Panc1 (cell line): ENCODE measurements around the gene POMT2. TPM values are rescaled to one million over a fixed set of nuclear protein-coding genes. Genes with fewer than 3 reads are reported as not detected.

Source experiments
- ATAC-seq: fragments of 200-7000 bp; cut with Tn5 transposase; 2 replicates; pipeline ENCODE4 v1.9.1; 2020; ENCODE audit warnings: mild to moderate bottlenecking, moderate library complexity
- BruUV-seq: library from RNA; stranded (reverse); fragments of 400-500 nt; replicated peaks from 2 replicates; lab custom pipeline; 2021; lab: Mats Ljungman, UMichigan
- CTCF ChIA-PET: fragments of 300-600 bp; sonication (Branson Sonifier 250); formaldehyde crosslinking; loops from one replicate; lab custom pipeline; 2022; ENCODE audit warnings: antibody characterized with exemption; lab: Charles Lee
- POLR2A ChIA-PET: fragments of 300-600 bp; sonication (Branson Sonifier 250); formaldehyde crosslinking; loops from one replicate; lab custom pipeline; 2022; ENCODE audit warnings: antibody characterized with exemption; lab: Charles Lee
- DNase-seq: peaks from one replicate; pipeline ENCODE4 v3.0.0-alpha.2; 2010; ENCODE audit warnings: low read depth, low spot score
- H3K27ac ChIP-seq: 2 replicates; pipeline ENCODE4 v1.5.1; 2011; ENCODE audit warnings: mild to moderate bottlenecking, low read length, inconsistent platforms
- H3K27me3 ChIP-seq: fragments of 200-500 bp; sonication (Bioruptor generic); 2 replicates; pipeline ENCODE4 v1.6.0; 2014; ENCODE audit warnings: low read length, inconsistent platforms; ENCODE audit not compliant: control insufficient read depth, insufficient read depth
- H3K36me3 ChIP-seq: fragments of 200-500 bp; sonication (Bioruptor generic); 2 replicates; pipeline ENCODE4 v1.5.1; 2014; ENCODE audit warnings: inconsistent platforms, mild to moderate bottlenecking, low read length, moderate library complexity; ENCODE audit not compliant: control insufficient read depth, insufficient read depth
- H3K4me1 ChIP-seq: 2 replicates; pipeline ENCODE4 v1.5.1; 2011; ENCODE audit warnings: inconsistent platforms, mild to moderate bottlenecking, low read length, moderate library complexity; ENCODE audit not compliant: control insufficient read depth, insufficient read depth
- H3K4me3 ChIP-seq, 2 experiments: 2 replicates each; pipeline ENCODE4 v1.5.1; 2011 to 2012; ENCODE audit warnings: low read depth in 2 of 2, low read length in 2 of 2, mild to moderate bottlenecking in 2 of 2, inconsistent platforms in 1 of 2, moderate library complexity in 1 of 2
- H3K9me3 ChIP-seq: fragments of 200-500 bp; sonication (Bioruptor generic); 2 replicates; pipeline ENCODE4 v1.5.1; 2014; ENCODE audit warnings: low read depth, mild to moderate bottlenecking, inconsistent platforms, low read length, moderate library complexity; ENCODE audit not compliant: control insufficient read depth, insufficient read depth
- CTCF ChIP-seq: fragments of 450-650 bp; IDR thresholded peaks from 2 replicates; pipeline ENCODE4 v1.5.1; 2017; ENCODE audit warnings: mild to moderate bottlenecking
- POLR2AphosphoS5 ChIP-seq: IDR thresholded peaks from 2 replicates; pipeline ENCODE4 v1.6.1; 2012; ENCODE audit warnings: mild to moderate bottlenecking, low read depth, low read length, moderate library complexity
- REST ChIP-seq, 2 experiments: IDR thresholded peaks; 2 replicates each; pipeline ENCODE4 v1.6.1; 2011 to 2012; ENCODE audit warnings: low read depth in 2 of 2, control low read depth in 1 of 2, low read length in 1 of 2, mild to moderate bottlenecking in 1 of 2, moderate library complexity in 1 of 2; ENCODE audit not compliant: insufficient read depth in 1 of 2
- SIN3A ChIP-seq: IDR thresholded peaks from 2 replicates; pipeline ENCODE4 v1.6.1; 2012; ENCODE audit warnings: low read depth, mild to moderate bottlenecking, low read length, moderate library complexity, borderline replicate concordance; ENCODE audit not compliant: insufficient read depth
- TCF7L2 ChIP-seq: IDR thresholded peaks from 2 replicates; pipeline ENCODE4 v1.6.1; 2011; ENCODE audit warnings: mild to moderate bottlenecking, low read depth, low read length, inconsistent platforms
- in situ Hi-C: cut with HindIII; loops from 2 replicates; pipeline ENCODE4 v1.10.0; 2016; ENCODE audit warnings: low sequenced_read_pairs, low pct_unique_long_range_greater_than_20kb
- intact Hi-C: fragments of 100-400 bp; cut with micrococcal nuclease; formaldehyde crosslinking; loops from one replicate; pipeline ENCODE4 v1.10.0; 2022; ENCODE audit not compliant: unreplicated experiment
- total RNA-seq: library from RNA; stranded (reverse); gene quantifications from one replicate; pipeline ENCODE4 v1.2.1, GENCODE V29; 2021; ENCODE audit not compliant: unreplicated experiment

The POMT2 gene
- total RNA-seq, 1 experiment from 2014 or later, result 43.5 TPM

GRCh38 chr14:77266336-77266735, 54.3 kb downstream of the POMT2 start:
- DNase-seq (no peak), ATAC-seq (no peak)
- ChIA-PET CTCF (no interaction called here), POLR2A (no interaction called here)
- intact Hi-C loops, result no loop called here
- Histone ChIP-seq H3K4me3 (no peak overlapping the region), H3K36me3 (no peaks in the 10 kb centered on the region), H3K4me1 (peaks cover 4% of the 10 kb centered on the region), H3K27ac (no peak overlapping the region), H3K9me3 (no peaks in the 10 kb centered on the region), H3K27me3 (no peaks in the 10 kb centered on the region)
- no peak for TF ChIP-seq SIN3A
- no peak for TF ChIP-seq TCF7L2
- TF ChIP-seq POLR2AphosphoS5, result no peak
- TF ChIP-seq REST (IDR thresholded peaks at IDR 0.05; ENCODE audit: insufficient read depth in 1 of 2, low read depth in 2 of 2, low read length in 1 of 2), result no peak
- no peak for TF ChIP-seq CTCF
- in situ Hi-C loops, result no loop called here
- no TSS peak for BruUV-seq

- TF ChIP-seq SIN3A, result no peak
- no peak for TF ChIP-seq CTCF
- no peak for TF ChIP-seq POLR2AphosphoS5
- no peak for TF ChIP-seq REST (IDR thresholded peaks at IDR 0.05; ENCODE audit: insufficient read depth in 1 of 2, low read depth in 2 of 2, low read length in 1 of 2)
- no peak for TF ChIP-seq TCF7L2
- intact Hi-C loops (no loop called here), in situ Hi-C loops (no loop called here)
- Histone ChIP-seq H3K4me3 (no peak overlapping the region), H3K27ac (no peak overlapping the region), H3K27me3 (no peaks in the 10 kb centered on the region), H3K9me3 (no peaks in the 10 kb centered on the region), H3K4me1 (peaks cover 4% of the 10 kb centered on the region), H3K36me3 (no peaks in the 10 kb centered on the region)
- DNase-seq (no peak), ATAC-seq (no peak)
- ChIA-PET CTCF (interaction anchor here (0.7 kb wide), 1 partner anchor 257 kb away, joined by 8 read pairs; no protein-coding TSS in a partner anchor), POLR2A (no interaction called here)
- BruUV-seq, result no TSS peak
These were observed 54.9 kb downstream of the POMT2 start for GRCh38 chr14:77265561-77266335.
